CD1c-positive myeloid dendritic cell (primary cell): Measurements from ENCODE around the gene BCAS4.
"Not testable (repeated sequence)": the region's sequence is repeated elsewhere in the genome, so short reads cannot be mapped to it uniquely, and the experiment has no call there.

Experiments
- DNase-seq: peaks from one replicate; pipeline ENCODE4 v3.0.0-alpha.2; 2016; ENCODE audit errors: extremely low spot score

BCAS4 gene

DNA sequence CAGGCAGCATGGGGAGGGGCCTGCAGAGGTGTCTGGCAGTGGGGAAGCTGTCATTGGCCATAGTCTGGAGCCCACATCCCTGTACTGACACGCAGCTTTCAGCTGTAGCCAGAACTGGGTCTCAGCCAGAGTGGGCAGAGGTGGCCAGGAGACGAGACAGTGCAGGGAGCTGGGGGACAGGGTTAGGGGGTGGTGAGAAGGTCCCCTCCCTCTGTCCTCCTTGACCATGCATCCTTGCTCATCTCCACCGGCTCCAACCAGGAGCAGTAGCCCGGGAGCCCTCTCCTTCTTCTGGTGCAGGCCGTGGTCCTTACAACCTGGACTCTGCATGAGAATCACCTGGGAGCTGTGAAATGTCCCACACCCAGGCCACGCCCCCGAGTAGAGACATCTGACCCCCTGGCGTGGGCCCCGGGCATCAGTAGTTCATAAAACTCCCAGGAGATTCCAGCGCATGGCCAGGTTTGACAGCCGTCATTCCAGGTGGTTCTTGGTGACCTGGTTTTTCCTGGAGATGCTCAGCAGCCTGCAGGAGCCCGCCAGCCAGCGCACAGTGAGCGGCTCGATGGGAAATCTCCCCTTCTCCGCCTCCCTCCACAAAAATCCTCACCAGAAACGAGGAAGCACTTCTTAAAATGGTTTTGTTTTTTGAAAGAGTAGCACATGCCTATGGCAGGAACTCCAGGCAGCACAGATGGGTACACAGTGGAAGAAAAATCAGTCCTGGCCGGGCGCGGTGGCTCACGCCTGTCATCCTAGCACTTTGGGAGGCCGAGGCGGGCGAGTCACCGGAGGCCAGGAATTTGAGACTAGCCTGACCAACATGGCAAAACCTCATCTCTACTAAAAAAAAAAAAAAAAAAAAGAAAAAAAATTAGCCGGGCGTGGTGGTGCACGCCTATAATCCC is 80.2 kb downstream of the BCAS4 start:
- DNase-seq = no peak

DNA sequence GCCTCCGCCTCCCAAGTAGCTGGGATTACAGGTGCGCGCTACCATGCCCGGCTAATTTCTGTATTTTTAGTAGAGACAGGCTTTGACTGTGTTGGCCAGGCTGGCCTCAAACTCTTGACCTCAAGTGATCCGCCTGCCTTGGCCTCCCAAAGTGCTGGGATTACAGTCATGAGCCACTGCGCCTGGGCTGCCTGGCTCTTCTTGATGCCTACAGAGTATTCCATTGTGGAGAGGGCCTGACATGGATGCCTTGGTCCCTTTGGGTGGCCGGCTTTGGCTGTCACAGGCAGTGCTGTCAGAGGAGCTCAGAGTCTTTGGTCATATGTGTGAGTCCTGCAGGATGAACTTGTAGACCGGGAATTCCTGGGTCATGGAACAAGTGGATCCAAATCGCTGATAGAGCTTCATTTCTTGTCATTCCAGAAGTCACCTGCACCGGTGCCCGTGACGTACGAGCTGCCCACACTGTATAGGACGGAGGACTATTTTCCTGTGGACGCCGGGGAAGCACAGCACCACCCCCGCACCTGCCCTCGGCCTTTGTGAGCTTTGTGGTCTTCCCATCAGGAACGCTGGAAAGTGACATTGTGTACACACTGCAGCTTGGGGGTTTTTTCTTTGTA is 81.3 kb downstream of the BCAS4 start:
- DNase-seq = no peak

DNA sequence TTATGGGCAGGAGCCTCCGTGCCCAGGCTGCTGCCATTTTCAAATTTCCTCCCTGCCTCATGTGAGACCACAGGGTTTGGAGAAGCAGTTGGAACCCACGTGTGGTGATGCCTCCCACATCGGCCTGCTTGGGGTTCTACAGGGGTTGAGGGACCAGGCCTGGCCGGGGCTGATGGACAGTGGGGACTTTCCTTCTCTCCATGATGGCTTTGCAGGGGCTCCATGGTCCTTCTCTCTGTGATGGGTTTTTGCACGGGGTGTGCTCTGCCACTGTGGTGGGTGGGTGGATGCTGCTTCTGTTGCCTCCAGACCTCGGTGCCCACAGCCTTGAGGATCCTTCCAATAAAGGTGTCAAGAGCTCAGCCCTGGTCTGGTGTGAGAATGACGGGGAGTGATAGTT is 82.0 kb downstream of the BCAS4 start:
- no peak for DNase-seq

- no peak for DNase-seq
These were observed 82.4 kb downstream of the BCAS4 start for GRCh38 chr20:50877232-50877743.

- no peak for DNase-seq
These were observed 85.0 kb downstream of the BCAS4 start for GRCh38 chr20:50879649-50880550.

- not testable (repeated sequence) for DNase-seq
These were observed 87.0 kb downstream of the BCAS4 start for GRCh38 chr20:50881759-50882424.

DNA sequence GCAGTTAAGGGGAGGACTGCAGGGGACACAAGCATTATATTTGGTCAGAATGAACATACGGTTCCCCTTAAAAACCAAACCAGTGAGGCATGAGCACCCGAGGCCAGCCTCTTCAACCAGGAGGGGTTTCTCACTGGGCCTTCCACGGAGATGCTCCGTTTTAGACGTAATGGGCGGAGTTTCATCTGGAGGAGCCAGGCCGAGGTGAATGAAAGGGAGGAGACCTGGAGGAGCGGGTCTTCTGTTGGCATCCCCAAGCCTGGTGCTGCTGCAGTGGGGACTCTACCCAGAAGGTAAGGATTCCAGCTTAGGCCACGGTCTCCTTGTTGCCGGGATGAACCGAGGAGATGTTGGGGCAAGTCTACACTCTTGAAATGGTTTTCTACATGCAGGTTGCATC is 89.0 kb downstream of the BCAS4 start:
- no peak for DNase-seq

DNA sequence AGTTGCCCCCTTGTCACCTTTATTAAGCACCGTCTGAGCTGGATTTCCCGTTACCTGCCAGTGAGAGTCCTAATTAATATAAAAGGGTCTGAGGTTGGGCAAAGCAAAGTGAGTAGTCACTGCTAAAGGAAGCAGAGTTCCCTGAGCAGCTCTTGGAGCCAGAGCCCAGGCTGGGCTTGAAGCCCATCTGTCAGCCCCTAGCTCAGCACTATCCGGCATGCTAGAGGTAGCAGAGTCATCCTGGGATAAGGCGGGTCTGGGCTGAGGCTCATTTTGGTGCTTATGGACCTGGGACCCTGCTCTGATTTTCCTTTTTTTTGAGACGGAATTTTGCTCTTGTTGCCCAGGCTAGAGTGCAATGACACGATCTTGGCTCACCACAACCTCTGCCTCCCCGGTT is 90.2 kb downstream of the BCAS4 start:
- no peak for DNase-seq

- DNase-seq = no peak
These were observed 90.9 kb downstream of the BCAS4 start for GRCh38 chr20:50885781-50886180.

DNA sequence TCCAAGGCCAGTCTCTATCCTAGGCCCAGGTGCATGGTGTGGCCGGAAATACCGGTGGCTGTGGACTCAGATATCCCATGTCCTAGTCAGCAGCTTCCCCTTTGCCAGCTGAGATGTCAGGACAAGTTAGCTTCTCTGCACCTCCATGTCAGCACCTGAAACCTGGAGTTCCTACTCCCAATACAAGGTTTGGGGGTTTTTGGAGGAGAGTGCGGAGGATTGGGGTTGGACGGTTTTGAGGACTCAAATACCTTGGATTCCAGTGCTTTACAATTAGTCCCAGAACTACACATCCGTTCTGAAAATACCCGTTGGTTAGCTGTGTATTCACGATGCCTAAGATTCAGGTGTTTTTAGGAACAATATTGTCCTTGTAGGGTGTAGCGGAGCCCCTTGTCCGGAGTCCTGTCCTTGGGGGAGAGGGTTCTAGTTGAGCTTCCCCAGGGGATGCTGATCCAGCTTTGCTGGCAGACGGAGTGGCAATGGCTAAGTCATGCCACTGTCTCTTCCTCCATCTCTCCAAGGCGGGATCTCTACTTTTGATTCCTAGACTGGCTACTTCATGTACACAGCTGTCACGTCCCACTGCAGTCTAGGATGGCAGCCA is 91.4 kb downstream of the BCAS4 start:
- no peak for DNase-seq

- no peak for DNase-seq
These were observed 92.7 kb downstream of the BCAS4 start for GRCh38 chr20:50887576-50887975.

GRCh38 chr20:50891138-50891537 is 96.3 kb downstream of the BCAS4 start:
- no peak for DNase-seq

DNA sequence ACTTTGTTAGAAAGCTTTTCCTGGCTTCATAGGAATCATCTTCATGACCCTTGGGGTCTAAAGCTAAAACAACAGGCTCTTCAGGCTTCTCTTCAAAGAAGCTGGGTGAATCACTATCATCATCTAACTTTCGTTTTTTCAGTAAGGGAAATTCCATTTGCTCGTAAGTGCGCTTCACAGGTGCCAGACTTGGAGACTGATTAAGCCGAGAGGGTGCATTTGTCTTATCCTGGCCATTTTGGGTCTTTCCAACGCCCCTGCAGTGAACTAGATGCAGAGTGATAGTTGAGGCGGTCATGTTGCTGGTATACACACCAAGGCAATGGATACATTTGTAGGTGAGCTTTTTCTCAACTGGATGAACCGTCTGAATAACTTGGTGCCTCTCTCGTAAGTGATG is 97.5 kb downstream of the BCAS4 start:
- no peak for DNase-seq

GRCh38 chr20:50893620-50894019 is 98.8 kb downstream of the BCAS4 start:
- no peak for DNase-seq

GRCh38 chr20:50895111-50895830 is 100.4 kb downstream of the BCAS4 start:
- no peak for DNase-seq

DNA sequence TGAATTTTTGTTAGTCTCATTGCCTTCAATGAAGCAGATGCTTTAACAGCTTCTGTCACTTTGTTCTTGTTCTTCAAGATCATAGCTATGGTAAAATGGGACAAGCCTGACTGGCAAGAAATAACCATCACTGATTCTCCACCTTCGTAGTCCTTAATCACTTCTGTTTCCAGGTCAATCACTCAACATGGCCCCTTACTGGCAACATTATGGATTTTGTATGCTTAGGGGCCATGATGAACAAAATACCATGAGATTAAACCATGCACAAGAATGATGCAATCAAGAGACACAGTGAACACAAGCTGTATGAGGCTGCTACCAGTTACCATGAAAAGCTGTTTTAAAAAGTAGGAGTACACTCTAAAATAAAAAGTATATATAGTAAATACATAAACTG is 103.6 kb downstream of the BCAS4 start:
- no peak for DNase-seq

GRCh38 chr20:50900261-50900660 is 105.4 kb downstream of the BCAS4 start:
- DNase-seq = no peak

- DNase-seq = no peak
These were observed 106.4 kb downstream of the BCAS4 start for GRCh38 chr20:50901301-50901700.

- no peak for DNase-seq
These were observed 108.6 kb downstream of the BCAS4 start for GRCh38 chr20:50903353-50904051.

DNA sequence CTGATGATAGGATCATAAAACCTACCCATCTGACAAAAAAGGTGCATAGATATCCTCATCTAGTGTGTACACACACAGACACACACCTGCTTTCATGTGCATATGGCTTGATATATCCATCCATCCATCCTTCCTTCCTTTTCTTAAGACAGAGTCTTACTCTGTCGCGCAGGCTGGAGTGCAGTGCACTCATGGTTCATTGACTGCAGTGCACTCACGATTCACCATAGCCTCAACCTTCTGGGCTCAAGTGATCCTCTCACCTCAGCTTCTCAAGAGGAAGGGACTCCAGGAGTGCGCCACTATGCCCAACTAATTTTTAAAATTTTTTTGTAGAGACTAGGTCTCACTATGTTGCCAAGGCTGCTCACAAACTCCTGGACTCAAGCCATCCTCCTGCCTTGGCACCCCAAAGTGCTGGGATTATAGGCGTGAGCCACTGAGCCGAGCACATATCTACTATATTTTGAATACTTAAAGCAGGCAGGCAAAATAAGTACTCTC is 109.3 kb downstream of the BCAS4 start:
- DNase-seq = no peak
